ENCODE data around the gene STAT4.

The STAT4 gene

GRCh38 chr2:191174442-191174841 is 23.6 kb upstream of the STAT4 start:
- DNase-seq, result no peak

DNA sequence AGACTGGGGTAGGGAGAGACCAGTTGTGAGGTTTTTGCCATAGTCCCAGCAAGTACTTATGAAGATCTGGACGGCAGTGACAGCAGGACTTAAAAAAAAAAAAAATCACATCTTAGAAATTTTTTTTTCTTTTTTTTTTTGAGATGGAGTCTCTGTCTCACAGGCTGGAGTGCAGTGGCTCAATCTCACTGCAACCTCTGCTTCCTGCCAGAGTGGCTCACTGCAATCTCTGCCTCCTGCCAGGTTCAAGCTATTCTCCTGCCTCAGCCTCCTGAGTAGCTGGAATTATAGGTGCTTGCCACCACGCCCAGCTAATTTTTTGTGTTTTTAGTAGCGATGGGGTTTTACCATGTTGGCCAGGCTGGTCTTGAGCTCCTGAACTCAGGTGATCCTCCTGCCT is 22.4 kb upstream of the STAT4 start:
- no peak for DNase-seq

DNA sequence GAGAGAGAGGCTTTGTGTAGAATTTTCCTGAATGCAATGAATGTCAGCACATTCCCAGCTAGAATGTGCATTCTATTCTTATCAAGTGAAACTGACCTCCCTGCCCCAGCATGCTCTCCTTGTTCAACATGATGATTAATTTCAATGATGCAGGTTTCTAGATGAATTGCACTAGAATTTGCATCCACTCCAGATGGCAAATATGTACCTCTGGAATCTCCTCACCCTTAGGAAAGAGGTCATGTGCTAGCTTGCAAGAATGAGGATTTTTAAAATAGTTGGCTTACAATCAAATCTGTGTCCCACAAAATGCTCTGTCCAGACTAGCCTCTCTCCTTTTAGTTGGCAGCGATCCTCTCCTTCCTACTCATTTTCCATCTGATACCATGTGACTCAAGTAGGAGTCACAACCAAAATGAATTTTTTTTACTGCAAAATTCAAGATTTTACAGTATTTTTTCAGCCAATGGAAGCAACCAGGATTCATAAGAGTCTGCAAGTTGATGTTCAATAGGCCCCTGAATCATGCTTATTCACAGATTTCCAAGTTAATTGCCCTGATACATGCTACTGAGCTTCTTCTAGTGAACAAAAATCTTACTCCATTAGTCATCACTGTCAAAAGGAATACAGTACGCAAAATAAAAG is 21.0 kb upstream of the STAT4 start:
- no peak for DNase-seq

DNA sequence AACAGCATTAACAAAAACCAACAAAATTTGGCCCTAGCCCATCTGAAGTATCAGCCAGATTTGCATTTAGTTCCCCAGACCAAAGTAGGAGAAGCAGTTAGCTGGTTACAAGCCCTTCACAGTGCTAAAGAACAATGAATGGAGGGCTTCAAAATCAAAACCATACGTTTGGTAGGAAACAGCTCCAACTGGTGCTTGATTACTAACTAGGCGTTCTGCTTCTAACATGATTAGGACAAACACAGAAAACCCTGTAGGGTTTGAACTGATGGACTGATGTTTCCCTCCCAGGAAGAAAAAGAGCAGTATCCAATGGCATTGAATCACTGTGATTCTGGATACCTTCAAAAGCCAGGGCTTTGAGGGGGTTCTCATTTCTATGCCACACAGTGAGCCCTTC is 20.5 kb upstream of the STAT4 start:
- DNase-seq, result no peak

DNA sequence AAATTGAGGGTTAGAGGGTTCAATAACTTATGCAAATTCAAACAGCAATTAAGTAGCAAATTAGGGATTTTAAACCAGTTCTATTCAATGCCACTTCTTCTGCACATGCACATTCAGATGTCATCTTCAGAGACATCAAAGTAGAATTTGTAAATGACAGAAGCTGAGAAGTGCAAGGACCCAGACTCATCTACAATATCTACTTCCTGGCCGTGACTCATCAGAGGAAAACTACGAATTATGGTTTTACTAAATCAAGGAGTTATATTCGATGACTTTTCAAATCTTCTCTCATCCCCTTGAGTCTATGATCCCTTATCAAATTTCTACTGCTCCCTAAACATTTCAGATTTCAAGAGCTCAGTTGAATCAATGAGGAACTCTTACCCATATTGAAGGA is 20.0 kb upstream of the STAT4 start:
- no peak for DNase-seq

DNA sequence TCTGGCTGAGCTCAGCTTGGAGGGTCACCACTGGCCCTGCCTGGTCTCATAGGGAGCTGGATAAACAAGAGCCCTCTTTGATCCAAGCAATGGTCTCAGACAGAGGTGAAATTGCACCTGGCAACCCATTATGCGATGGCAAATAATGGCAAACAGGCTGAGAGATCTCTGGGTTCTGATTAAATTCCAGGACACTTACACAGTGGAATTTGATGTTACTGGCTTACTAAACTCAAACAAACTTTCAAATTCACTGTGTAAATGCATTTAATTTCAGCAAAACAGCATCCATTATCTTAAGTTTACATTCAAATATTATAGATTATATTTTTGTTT is 19.5 kb upstream of the STAT4 start:
- DNase-seq, result no peak

GRCh38 chr2:191169456-191170300 is 18.9 kb upstream of the STAT4 start:
- DNase-seq, result no peak

DNA sequence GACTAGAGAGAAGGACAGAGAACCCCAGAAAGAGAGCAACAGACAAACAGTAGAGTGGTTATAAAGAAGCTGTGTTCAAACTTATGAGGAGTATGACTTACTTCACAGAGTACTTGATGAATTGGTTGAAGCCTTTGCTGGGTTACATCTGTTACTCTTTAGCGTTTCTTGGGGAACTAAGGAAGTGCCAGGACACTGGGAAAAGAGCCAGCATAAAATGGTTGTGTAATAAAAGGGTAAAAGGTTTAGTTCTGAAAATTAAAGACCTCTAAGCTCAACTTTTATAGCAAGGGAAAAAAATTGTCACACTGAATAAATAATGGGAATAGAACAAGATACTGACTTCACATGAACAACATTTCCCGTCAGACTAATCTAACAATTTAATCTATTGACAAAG is 17.0 kb upstream of the STAT4 start:
- no peak for DNase-seq

GRCh38 chr2:191166756-191167445 is 16.1 kb upstream of the STAT4 start:
- DNase-seq, result no peak

DNA sequence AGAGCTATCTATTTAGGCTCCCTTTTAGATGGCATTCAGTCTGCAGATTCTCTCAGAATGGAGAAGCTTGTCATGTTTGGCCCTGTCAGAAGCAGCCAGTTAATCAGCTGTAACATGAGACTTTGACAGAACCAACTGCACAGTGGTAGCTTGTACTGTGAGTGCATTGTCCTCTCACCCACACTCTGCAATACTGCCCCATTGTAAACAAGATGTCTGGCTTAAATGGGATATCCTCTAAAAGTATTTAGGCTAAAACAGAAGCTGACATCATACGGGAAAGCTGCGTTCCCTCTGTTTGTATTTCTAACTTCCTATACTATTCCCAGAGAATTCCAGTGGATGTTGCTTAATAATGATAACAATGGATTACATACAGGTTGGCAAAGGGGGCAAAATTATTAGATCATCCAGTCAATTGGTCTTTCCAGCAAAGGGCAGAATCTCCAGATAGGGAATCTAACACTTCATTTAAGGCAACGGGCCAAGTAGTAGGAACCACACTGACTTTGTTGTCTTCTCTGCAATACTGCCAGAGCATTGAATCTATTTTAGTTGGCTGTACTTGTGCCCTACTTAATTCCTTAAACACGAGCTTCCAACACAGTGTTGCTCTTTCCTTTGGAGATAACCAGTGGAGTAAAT is 15.4 kb upstream of the STAT4 start:
- DNase-seq, result no peak

- peak; percentile 52 to 79 (median 71) for DNase-seq
Measured at GRCh38 chr2:191165176-191165643, 14.4 kb upstream of the STAT4 start.

DNA sequence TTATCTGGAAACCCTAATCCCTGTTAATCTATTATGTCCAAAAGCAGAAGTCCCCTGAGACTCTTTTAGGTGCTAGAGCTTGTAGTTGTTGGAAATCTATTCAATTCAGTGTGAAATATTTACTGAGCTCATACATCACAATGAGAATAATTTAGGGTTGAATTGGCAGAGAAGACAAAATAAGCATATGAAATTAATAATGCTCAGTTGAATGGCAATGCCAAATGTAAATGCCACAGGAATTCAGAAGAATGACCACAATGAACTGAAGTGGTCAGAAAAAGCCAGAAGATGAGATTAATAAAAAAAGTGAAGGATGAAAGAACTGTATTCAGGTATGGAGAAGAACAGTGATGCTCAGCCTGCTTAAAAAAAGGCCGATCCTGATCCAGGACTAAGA is 8.0 kb upstream of the STAT4 start:
- no peak for DNase-seq

- peak; percentile 64 to 85 (median 77) for DNase-seq
Measured at GRCh38 chr2:191158193-191158592, 7.4 kb upstream of the STAT4 start.

- peak; percentile 32 to 70 (median 58) for DNase-seq
Measured at GRCh38 chr2:191155608-191156071, 4.8 kb upstream of the STAT4 start.

- DNase-seq, result no peak
Measured at GRCh38 chr2:191153716-191154115, 2.9 kb upstream of the STAT4 start.

DNA sequence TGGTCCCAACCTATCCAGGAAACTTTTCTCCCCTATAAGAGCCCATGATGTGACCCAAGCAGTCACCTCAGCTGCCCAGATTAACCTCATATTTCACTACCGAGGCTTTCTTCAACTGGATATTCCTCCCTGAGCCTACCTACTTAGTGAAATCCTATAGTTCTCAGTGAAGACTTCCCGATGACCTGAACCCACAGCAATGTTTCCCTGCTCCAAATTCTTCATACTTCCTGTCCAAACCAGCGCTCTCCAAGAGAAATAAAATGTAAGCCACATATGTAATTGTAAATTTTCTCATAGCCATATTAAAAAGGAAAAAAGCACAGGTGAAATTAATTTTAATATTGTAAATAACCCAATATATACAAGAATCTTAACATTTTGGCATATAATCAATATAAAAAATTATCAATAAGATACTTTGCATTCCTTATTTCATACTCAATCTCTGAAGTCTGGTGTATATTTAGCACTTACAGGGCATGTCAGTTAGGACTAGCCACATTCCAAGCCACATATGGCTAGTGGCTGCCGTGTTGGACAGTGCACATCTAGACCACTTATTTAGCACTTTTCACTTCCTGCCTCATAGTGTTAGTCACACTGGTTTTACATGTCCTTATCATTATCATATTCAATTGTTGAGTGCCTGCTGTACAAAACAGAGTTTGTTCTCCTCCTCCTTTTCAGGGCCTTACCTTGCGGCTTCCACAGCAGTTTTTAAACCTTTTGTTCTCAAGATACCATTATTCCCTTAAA is 1.9 kb upstream of the STAT4 start:
- peak; percentile 56 to 87 (median 71) for DNase-seq

DNA sequence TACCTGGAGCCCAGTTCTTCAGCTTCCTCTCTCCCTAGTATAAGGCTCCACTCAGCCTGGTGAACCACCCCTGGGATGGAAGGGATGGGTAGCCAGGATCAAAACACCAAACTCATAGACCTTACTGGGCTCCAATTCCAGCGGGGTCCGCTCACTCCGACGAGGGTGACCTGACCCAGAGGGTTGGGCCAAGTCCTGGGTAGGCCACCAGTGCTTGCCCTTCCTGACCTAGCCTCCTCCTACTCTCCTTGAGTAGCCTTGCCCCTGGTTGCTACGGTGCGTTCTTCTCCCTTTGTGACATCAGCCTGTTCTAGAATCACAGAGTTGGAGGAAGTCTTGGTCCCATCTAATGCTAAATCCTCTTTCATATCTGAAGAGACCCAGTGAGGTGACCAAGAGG is 537 bp upstream of the STAT4 start:
- DNase-seq, result peak; percentile 50 to 73 (median 62)

DNA sequence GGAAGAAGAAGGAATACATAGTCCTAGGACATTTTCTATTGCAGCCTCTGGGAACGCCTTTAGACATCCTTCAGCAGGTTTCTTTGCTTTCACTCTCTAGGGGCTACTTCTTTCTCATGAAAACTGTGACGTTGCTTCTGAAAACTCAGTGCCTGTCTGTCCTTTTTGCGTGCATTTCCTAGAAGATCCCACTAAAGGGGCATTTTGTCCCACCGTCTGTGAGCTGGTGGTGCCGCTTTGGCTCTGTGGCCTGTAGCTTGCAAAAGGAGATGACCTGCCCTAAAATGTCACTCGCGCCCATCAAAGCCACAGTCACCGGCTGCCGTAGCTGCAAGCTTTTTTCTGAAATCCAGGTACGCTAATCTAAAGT is 579 bp downstream of the STAT4 start:
- peak; percentile 40 to 77 (median 58) for DNase-seq

GRCh38 chr2:191149391-191149790 is 1.4 kb downstream of the STAT4 start:
- no peak for DNase-seq

DNA sequence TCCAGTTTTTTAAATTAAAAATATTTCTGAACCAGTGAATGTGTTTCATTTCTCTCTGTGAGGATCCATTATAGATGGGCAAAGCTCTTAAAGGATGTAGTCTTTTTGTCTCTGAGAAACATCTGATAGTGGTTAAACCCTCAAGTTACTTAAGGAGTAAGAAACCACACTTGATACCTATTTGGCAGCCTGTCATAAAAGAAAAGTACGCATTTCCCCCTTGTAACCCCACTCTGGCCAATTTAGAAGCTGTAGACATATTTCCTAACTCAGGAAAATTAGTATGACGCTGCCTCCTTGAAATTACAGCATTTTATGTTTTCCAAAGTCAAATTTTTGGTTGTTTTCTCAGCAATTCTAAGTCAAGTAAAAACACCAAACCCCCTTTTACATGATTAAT is 2.0 kb downstream of the STAT4 start:
- peak; percentile 62 to 95 (median 86) for DNase-seq

GRCh38 chr2:191148281-191148680 is 2.5 kb downstream of the STAT4 start:
- no peak for DNase-seq

GRCh38 chr2:191145769-191146471 is 4.9 kb downstream of the STAT4 start:
- no peak for DNase-seq
